HFF-Myc (cell line): Measurements from ENCODE around the gene DCAF17.

Experiments
- DNase-seq: peaks from one replicate; pipeline ENCODE4 v3.0.0-alpha.2; 2011; ENCODE audit warnings: low read depth; ENCODE audit errors: extremely low read depth
- H3K4me3 ChIP-seq: replicated peaks from 2 replicates; pipeline ENCODE4 v1.5.1; 2011; ENCODE audit warnings: low read depth, mild to moderate bottlenecking, control low read depth, low read length
- CTCF ChIP-seq: IDR thresholded peaks from 2 replicates; pipeline ENCODE4 v1.5.1; 2012; ENCODE audit warnings: mild to moderate bottlenecking, low read depth, low read length, control low read depth; ENCODE audit errors: missing control alignments

The DCAF17 gene

GRCh38 chr2:171459498-171459897 is 25.5 kb downstream of the DCAF17 start:
- H3K4me3 ChIP-seq = no peak overlapping the region
- DNase-seq = no peak
- TF ChIP-seq CTCF = no peak

- no peak for TF ChIP-seq CTCF
- no peak for DNase-seq
- H3K4me3 ChIP-seq = no peak overlapping the region
These were observed 26.5 kb downstream of the DCAF17 start for GRCh38 chr2:171460537-171460936.

DNA sequence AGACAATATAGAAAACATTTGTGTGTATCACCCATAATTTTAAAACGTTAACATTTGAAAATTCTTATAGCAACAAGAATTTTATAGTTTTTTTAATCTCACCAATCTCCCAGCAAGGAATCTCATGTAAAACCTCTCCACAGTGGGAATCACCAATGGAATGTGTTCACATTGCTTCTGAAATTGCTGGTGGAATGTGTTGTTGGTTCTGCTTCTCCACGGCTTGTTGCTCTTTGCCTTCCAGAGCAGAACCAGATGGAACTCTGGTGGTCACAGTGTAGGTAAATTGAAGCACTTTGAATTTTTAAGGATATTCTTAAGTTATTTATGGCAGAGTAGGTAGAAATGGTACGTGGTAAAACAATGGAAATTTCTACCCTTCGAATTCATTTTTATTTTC is 35.1 kb downstream of the DCAF17 start:
- no peak for TF ChIP-seq CTCF
- no peak for DNase-seq

GRCh38 chr2:171470129-171470528 is 36.1 kb downstream of the DCAF17 start:
- no peak for DNase-seq
- TF ChIP-seq CTCF = no peak
- no peak overlapping the region for H3K4me3 ChIP-seq

More for the DNA sequence above, 35.1 kb downstream of the DCAF17 start:
- H3K4me3 ChIP-seq = no peak overlapping the region

DNA sequence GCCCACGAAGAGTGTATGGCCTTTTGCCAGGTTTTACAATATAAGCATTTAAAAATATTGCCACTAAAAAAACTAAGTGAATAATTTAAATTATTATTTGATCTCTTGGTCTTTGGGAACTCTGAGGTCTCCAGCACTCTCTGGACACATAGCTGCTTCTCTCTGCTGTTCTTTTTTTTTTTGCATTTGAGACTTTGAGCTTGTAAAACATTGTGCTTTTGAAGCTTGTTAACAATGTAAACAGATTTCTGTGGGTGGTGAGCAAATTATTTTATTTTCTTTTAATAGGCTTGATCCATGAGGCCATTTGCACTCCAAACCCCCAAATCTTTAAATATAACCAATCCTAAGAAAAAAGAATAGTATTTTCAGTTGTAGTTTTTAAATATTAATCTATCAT is 42.0 kb downstream of the DCAF17 start:
- TF ChIP-seq CTCF = no peak
- no peak for DNase-seq
- no peak overlapping the region for H3K4me3 ChIP-seq

DNA sequence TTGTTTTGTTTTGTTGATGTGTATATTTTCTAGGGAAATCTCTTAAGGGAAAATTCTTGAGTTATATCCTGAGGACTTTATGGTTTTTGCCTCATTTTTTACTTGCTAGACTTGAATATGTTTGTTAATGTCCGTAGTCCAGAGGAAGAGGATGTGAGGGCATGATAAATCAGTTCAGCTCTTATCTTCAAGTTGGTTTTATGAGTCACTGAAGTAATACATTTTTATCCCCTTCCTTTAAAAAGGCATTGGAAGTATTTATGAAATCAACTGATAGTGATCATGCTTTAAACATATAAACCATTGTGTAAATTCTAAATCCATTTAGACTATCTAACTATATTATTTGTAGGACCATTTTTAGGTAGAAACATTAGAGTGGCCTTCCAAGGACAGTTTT is 44.3 kb downstream of the DCAF17 start:
- no peak for DNase-seq
- TF ChIP-seq CTCF = no peak
- H3K4me3 ChIP-seq = no peak overlapping the region

DNA sequence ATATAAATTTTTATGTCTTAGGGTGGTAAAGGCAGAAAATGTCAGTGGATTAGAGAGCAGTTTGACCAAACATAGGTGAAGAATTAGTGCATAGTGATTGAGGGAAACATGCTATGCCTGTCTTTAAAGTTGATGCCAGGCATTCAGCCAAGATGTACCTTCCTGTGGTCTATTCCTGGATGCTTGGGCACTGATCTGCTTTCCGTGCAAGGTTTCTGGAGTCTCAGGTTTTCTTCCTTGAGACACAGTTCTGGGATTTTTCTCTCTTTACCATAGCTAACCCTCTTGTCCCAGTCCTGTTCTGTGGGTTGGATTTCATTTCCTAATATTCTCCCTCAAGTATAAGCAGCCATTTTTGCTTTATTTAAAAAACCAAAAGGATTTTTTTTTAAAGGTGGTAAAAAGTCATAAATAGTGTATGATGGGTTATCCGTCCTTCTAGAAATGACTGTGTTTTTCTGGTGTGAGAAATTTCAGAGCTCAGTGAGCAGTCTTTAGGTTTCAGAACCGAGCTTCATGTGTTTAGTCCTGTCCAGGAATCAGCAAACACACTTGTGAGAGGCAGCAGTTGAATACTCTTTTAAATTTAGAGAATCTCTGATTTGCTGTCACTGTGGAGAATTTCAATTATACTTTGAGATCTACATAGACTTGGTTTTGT is 45.3 kb downstream of the DCAF17 start:
- H3K4me3 ChIP-seq = no peak overlapping the region
- DNase-seq = no peak

More for the DNA sequence above, 45.3 kb downstream of the DCAF17 start:
- no peak for TF ChIP-seq CTCF
